GM12872 (cell line): ENCODE data around the gene FGF12.

ENCODE experiments used
- TF ChIP-seq, protein P1 (sequence below): IDR thresholded peaks from 3 replicates; pipeline ENCODE4 v1.5.1; 2011; ENCODE audit warnings: low read depth, mild to moderate bottlenecking, low read length, moderate library complexity; ENCODE audit not compliant: insufficient read depth

The FGF12 gene

DNA sequence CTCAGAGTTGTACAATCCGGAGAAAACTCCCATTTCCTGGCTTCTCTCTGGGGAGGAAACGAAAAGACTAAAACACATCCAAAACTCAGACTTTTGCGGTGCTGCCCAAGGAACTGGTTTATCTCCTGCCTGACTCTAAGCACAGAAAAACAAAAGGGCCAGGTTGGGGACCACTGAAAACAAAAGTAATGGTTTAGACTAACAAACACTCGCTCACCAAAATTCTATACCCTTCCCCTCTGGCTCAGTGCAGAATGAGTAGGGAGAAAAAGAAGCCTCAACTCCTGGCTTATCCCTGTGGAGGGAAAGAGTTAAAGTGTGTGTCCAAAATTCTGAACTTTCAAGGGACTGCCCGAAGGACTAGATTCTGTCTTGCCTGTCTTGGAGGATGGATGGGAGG, 173.6 kb downstream of the FGF12 start:
- TF ChIP-seq, protein P1, sequence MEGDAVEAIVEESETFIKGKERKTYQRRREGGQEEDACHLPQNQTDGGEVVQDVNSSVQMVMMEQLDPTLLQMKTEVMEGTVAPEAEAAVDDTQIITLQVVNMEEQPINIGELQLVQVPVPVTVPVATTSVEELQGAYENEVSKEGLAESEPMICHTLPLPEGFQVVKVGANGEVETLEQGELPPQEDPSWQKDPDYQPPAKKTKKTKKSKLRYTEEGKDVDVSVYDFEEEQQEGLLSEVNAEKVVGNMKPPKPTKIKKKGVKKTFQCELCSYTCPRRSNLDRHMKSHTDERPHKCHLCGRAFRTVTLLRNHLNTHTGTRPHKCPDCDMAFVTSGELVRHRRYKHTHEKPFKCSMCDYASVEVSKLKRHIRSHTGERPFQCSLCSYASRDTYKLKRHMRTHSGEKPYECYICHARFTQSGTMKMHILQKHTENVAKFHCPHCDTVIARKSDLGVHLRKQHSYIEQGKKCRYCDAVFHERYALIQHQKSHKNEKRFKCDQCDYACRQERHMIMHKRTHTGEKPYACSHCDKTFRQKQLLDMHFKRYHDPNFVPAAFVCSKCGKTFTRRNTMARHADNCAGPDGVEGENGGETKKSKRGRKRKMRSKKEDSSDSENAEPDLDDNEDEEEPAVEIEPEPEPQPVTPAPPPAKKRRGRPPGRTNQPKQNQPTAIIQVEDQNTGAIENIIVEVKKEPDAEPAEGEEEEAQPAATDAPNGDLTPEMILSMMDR, result no peak

DNA sequence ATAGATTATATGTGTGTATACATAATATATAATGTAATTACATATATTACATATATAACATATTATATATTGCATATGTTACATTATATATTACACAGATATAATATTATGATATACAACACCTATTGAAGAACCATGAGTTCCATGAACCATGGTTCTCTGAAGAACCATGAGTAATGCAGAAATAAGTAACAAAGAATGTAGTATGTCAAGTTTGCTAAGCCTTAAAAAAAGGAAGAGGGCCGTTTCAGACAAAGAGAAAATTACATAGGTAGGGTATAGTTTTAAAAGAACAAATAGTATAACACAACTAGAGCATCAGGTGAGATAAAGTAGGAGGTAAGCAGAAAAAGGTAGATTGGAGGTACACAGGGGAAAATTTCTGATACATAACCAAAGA, 177.0 kb downstream of the FGF12 start:
- TF ChIP-seq, protein P1, result no peak

DNA sequence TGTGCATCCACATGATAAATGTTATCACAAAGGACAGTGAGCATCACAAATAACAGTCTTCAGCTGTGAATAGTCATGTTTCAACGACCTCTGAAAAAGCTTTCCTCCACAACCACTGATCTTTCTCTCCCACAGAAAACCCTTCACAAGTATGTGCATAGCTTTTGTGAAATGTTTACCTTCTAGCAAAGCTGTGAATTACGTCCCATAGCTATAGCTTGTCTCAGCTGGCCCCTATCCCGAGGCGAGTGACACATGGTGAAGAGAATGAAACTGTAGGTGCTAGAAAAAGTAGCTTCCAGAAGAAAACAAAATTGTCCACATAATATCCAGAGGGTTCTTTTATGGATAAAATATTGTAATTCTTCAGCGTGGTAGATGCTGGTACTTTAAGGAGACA, 182.0 kb downstream of the FGF12 start:
- TF ChIP-seq, protein P1, result no peak

DNA sequence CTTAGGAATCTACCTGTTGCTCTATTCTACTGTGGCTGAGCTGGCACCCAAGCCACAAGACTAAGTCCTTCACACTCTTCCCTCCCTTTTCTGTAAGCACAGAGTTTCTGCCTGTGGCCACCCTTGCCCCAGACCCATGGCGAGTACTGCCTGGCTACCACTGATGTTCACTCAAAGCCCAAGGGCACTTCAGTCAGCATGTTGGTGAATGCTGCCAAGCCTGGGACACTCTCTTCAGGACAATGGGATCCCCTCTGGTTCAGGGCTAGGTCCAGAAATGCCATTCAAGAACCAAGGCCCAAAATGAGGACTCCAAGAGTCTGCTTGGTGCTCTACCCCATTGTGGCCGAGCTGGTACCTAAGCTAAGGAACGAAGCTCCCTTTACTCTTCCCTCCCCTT, 184.2 kb downstream of the FGF12 start:
- TF ChIP-seq, protein P1, result no peak

DNA sequence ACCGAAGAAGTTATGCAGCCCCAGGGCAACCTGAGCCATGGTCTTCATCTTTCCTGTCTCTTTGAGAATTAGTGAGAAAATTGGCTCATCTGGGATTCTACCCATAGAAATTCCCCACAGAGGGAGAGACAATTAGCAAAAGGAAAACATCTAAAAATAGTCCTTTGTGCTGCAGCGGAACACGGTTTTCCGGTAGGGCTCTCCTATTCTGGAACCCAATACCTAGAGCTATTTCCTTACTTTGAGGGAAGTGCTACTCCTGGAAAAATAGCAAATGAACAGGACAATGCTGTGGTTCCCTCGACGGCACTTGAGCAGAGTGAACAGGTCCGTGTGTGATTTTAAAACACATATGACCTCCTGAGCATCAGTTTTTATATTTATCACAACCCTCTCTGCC, 210.5 kb downstream of the FGF12 start:
- TF ChIP-seq, protein P1, result no peak

DNA sequence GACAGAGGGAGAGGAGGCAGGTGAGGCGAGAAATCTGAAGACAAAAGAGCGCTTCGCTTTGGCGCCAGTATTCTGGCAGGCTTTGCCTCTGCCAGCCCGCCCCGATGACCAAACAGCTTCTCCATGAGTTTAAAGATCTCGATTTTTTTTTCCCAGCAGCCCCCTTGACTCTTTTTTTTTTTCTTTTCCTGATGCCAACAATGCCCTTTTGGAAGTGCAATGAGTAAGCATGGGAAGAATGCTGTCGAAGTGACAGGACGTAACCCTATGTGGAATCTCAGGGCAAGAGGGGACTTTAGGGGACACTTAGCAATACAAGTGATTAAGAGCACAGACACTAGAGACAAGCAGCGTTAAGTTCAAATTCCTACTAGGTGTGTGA, 211.7 kb downstream of the FGF12 start:
- TF ChIP-seq, protein P1, result no peak

DNA sequence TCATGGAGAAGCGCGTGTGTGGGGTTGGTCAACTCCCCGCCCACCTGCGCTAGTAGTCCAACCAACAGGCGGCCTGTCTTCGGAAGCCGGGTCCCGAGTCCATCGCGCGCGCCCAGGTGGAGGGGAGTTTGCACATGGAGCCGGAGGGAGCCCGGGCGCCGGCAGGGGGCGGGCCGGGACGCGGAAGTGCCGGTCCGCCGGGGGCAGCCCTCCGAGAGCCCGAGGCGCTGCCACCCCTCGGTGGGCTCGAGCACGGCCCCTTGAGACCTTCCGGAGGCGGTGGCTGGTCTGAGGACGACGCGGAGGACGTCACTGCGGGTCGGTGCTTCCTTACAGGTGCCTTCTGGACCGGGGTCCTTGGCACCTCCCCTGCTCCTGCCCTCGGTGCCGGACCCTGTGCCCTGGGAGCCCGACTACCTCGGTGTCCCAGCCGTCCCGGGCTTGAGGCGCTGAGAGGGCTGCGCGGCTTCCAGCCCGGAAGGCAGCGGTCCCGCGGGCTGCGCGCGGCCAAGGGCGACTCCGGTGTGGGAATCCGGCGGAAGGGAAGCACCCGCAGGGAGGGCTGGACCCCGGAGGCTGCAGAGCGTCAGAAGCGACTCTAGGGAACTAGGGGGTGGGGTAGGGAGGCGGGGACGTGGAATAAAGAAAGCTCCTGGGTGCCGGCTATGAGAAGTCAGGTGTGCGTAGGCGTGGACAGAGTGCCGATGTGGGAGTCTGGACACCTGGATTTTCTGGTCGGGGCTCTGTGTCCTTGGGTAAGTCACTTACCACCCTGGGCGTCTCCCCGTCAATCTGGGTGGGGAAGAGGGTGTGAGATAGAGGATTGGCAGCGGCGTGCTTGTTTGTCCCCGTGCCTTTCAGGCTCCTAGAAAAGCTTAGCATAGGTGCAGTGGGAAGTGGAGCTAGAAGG, 212.3 kb downstream of the FGF12 start:
- TF ChIP-seq, protein P1, result no peak
